Measurements from ENCODE around the gene CALML6. TPM values are rescaled to one million over a fixed set of nuclear protein-coding genes. Genes with fewer than 3 reads are reported as not detected.

Gene CALML6
- total RNA-seq, 1 donor from 2014 or later, result not detected

GRCh38 chr1:1901641-1902294 lies 13.3 kb upstream of the CALML6 start:
- H3K4me3 ChIP-seq, result no peak overlapping the region
- Mint-ChIP-seq H3K4me1 (peaks cover 6% of the 10 kb centered on the region), H3K27ac (no peak overlapping the region), H3K9me3 (peaks cover 5% of the 10 kb centered on the region), H3K27me3 (ENCODE audit: insufficient read depth, low read depth) (peaks cover 11% of the 10 kb centered on the region), H3K4me3 (no peak overlapping the region), H3K36me3 (no peaks in the 10 kb centered on the region)
- H3K9ac ChIP-seq, result no peak overlapping the region
- H3K36me3 ChIP-seq, result no peaks in the 10 kb centered on the region
- H3K4me2 ChIP-seq, result no peak overlapping the region
- no peak overlapping the region for H3K27ac ChIP-seq
- no peak for DNase-seq (ENCODE audit: low spot score)
- no peaks in the 10 kb centered on the region for H3K4me1 ChIP-seq
- no peaks in the 10 kb centered on the region for H3K79me2 ChIP-seq (ENCODE audit: low read depth)
- no peaks in the 10 kb centered on the region for H4K20me1 ChIP-seq (ENCODE audit: low read depth)
- no peaks in the 10 kb centered on the region for H3K27me3 ChIP-seq
- TF ChIP-seq EZH2 (IDR thresholded peaks at IDR 0.05), result no peak
- TF ChIP-seq CTCF (IDR thresholded peaks at IDR 0.05), result no peak
- TF ChIP-seq EZH2phosphoT487 (IDR thresholded peaks at IDR 0.05), result no peak
- H3F3A ChIP-seq (ENCODE audit: low read depth), result peaks cover 18% of the 10 kb centered on the region
- no peaks in the 10 kb centered on the region for H3K9me3 ChIP-seq (ENCODE audit: low read depth)
- H2AFZ ChIP-seq (replicated peaks), result no peak overlapping the region

- H3K27ac ChIP-seq, result no peak overlapping the region
- no peak overlapping the region for H2AFZ ChIP-seq (replicated peaks)
- no peaks in the 10 kb centered on the region for H3K27me3 ChIP-seq
- no peaks in the 10 kb centered on the region for H4K20me1 ChIP-seq (ENCODE audit: low read depth)
- no peak overlapping the region for H3K9ac ChIP-seq
- peaks cover 11% of the 10 kb centered on the region for H3F3A ChIP-seq (ENCODE audit: low read depth)
- H3K27me3 Mint-ChIP-seq (ENCODE audit: insufficient read depth, low read depth), result peaks cover 15% of the 10 kb centered on the region
- H3K9me3 Mint-ChIP-seq, result peaks cover 5% of the 10 kb centered on the region
- H3K36me3 Mint-ChIP-seq, result no peaks in the 10 kb centered on the region
- no peak for DNase-seq (ENCODE audit: low spot score)
- H3K4me3 ChIP-seq, result no peak overlapping the region
- no peak overlapping the region for H3K4me2 ChIP-seq
- H3K27ac Mint-ChIP-seq, result no peak overlapping the region
- H3K79me2 ChIP-seq (ENCODE audit: low read depth), result no peaks in the 10 kb centered on the region
- H3K4me1 ChIP-seq, result no peaks in the 10 kb centered on the region
- TF ChIP-seq EZH2phosphoT487 (IDR thresholded peaks at IDR 0.05) (no peak), CTCF (IDR thresholded peaks at IDR 0.05) (no peak), EZH2 (IDR thresholded peaks at IDR 0.05) (no peak)
- H3K36me3 ChIP-seq, result no peaks in the 10 kb centered on the region
- no peak overlapping the region for H3K4me3 Mint-ChIP-seq
- H3K4me1 Mint-ChIP-seq, result peaks cover 6% of the 10 kb centered on the region
- H3K9me3 ChIP-seq (ENCODE audit: low read depth), result no peaks in the 10 kb centered on the region
Measured at GRCh38 chr1:1903224-1903623, 11.8 kb upstream of the CALML6 start.

- Histone ChIP-seq H4K20me1 (ENCODE audit: low read depth) (no peaks in the 10 kb centered on the region), H3K4me3 (no peak overlapping the region), H3K4me1 (peaks cover 8% of the 10 kb centered on the region), H3K9ac (no peak overlapping the region), H3K27ac (no peak overlapping the region), H3K79me2 (ENCODE audit: low read depth) (no peaks in the 10 kb centered on the region), H2AFZ (replicated peaks) (no peak overlapping the region), H3K27me3 (no peaks in the 10 kb centered on the region), H3K4me2 (no peak overlapping the region), H3K9me3 (ENCODE audit: low read depth) (no peaks in the 10 kb centered on the region), H3F3A (ENCODE audit: low read depth) (peaks cover 14% of the 10 kb centered on the region), H3K36me3 (no peaks in the 10 kb centered on the region)
- peaks cover 14% of the 10 kb centered on the region for H3K4me1 Mint-ChIP-seq
- peaks cover 19% of the 10 kb centered on the region for H3K27me3 Mint-ChIP-seq (ENCODE audit: insufficient read depth, low read depth)
- peak; percentile 93 for TF ChIP-seq CTCF (IDR thresholded peaks at IDR 0.05)
- no peak for TF ChIP-seq EZH2 (IDR thresholded peaks at IDR 0.05)
- DNase-seq (ENCODE audit: low spot score), result peak; percentile 92
- H3K9me3 Mint-ChIP-seq, result peaks cover 5% of the 10 kb centered on the region
- peak overlapping the region; percentile 13 for H3K4me3 Mint-ChIP-seq
- peak overlapping the region; percentile 46 for H3K27ac Mint-ChIP-seq
- no peaks in the 10 kb centered on the region for H3K36me3 Mint-ChIP-seq
Measured at GRCh38 chr1:1906185-1907097, 8.6 kb upstream of the CALML6 start.

Data from neural progenitor cell (in vitro differentiated cells).